ENCODE results near the gene ALDH1L2.

DNA sequence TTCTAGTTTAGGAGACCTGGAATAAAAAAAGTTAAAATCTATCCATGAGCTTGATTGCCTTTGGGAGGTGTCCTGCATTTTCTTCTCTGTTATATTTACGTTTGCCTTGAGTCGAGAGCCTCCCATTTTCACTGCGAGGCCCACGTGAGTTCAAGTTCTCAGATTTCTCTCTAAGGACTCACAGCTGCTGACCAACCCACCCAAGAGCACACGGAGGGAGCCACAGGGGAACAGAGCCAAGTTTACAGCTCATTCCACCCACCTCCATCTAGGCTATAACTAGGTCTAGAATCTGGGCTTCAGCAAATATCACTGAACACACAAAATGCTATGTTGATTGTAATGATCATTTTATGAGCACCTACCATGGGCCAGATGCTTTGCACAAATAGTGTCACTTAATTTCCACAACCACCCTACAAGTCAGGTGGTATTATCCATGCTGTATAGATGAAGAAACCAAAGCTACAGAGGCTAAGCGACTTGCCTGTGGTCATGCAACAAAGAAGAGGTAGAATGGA lies 16.7 kb downstream of the ALDH1L2 start:
- no peak for TF ChIP-seq EZH2 (IDR thresholded peaks at IDR 0.05; ENCODE audit: borderline replicate concordance, low read length)
- TF ChIP-seq, protein P1, sequence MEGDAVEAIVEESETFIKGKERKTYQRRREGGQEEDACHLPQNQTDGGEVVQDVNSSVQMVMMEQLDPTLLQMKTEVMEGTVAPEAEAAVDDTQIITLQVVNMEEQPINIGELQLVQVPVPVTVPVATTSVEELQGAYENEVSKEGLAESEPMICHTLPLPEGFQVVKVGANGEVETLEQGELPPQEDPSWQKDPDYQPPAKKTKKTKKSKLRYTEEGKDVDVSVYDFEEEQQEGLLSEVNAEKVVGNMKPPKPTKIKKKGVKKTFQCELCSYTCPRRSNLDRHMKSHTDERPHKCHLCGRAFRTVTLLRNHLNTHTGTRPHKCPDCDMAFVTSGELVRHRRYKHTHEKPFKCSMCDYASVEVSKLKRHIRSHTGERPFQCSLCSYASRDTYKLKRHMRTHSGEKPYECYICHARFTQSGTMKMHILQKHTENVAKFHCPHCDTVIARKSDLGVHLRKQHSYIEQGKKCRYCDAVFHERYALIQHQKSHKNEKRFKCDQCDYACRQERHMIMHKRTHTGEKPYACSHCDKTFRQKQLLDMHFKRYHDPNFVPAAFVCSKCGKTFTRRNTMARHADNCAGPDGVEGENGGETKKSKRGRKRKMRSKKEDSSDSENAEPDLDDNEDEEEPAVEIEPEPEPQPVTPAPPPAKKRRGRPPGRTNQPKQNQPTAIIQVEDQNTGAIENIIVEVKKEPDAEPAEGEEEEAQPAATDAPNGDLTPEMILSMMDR (IDR thresholded peaks at IDR 0.05; ENCODE audit: low read length): no peak
